CD14-positive monocyte (primary cell): Measurements from ENCODE around the gene POU2F2. TPM values are rescaled to one million over a fixed set of nuclear protein-coding genes. Genes with fewer than 3 reads are reported as not detected.

ENCODE experiments used
- DNase-seq, 3 donors: peaks; one replicate each; pipeline ENCODE4 v3.0.0-alpha.2; 2011 to 2022
- H2AFZ ChIP-seq: 2 replicates; pipeline ENCODE4 v1.6.0; 2012; ENCODE audit warnings: mild to moderate bottlenecking, low read depth, low read length, inconsistent platforms; ENCODE audit not compliant: insufficient read depth, poor library complexity, severe bottlenecking
- H3K27ac ChIP-seq, 2 donors: 1 replicate in 1 of 2; 2 replicates in 1 of 2; pipeline ENCODE4 v1.5.1; 2012 to 2013; ENCODE audit warnings: low read length in 2 of 2, control low read depth in 1 of 2, inconsistent platforms in 1 of 2, low read depth in 1 of 2, mild to moderate bottlenecking in 1 of 2
- H3K27me3 ChIP-seq, 2 donors: one replicate each; pipeline versions ENCODE4 v1.6.0 to v1.6.1; 2011 to 2013; ENCODE audit warnings: low read length in 2 of 2; ENCODE audit not compliant: control insufficient read depth in 2 of 2, insufficient read depth in 2 of 2
- H3K36me3 ChIP-seq, 2 donors: replicated peaks in 1 of 2; 1 replicate in 1 of 2; 2 replicates in 1 of 2; pipeline versions ENCODE4 v1.5.1 to v1.6.1; 2012 to 2013; ENCODE audit warnings: low read length in 2 of 2, control low read depth in 1 of 2, inconsistent platforms in 1 of 2, mild to moderate bottlenecking in 1 of 2; ENCODE audit not compliant: insufficient read depth in 2 of 2, control insufficient read depth in 1 of 2
- H3K4me1 ChIP-seq, 2 donors: 1 replicate in 1 of 2; 2 replicates in 1 of 2; pipeline versions ENCODE4 v1.5.1 to v1.6.1; 2012 to 2013; ENCODE audit warnings: low read length in 2 of 2, control low read depth in 1 of 2, inconsistent platforms in 1 of 2, mild to moderate bottlenecking in 1 of 2, moderate library complexity in 1 of 2; ENCODE audit not compliant: insufficient read depth in 2 of 2, control insufficient read depth in 1 of 2
- H3K4me2 ChIP-seq: replicated peaks from 2 replicates; pipeline ENCODE3; 2012; ENCODE audit warnings: low read length, moderate library complexity, mild to moderate bottlenecking; ENCODE audit not compliant: poor library complexity, severe bottlenecking; ENCODE audit errors: extremely low read depth
- H3K4me3 ChIP-seq, 3 experiments: fragments of 200-600 bp in 1 of 3; sonication (generic) in 1 of 3; replicated peaks in 1 of 3; 1 replicate in 2 of 3; 2 replicates in 1 of 3; pipeline ENCODE4 v1.5.1; 2011 to 2013; ENCODE audit warnings: low read length in 3 of 3, mild to moderate bottlenecking in 3 of 3, control low read depth in 2 of 3, low read depth in 2 of 3, inconsistent platforms in 1 of 3, moderate library complexity in 1 of 3
- H3K79me2 ChIP-seq: 2 replicates; pipeline ENCODE4 v1.6.0; 2012; ENCODE audit warnings: mild to moderate bottlenecking, control low read depth, inconsistent platforms, low read length, moderate library complexity; ENCODE audit not compliant: insufficient read depth
- H3K9ac ChIP-seq: 2 replicates; pipeline ENCODE4 v1.6.0; 2017; ENCODE audit warnings: low read length, mild to moderate bottlenecking; ENCODE audit not compliant: insufficient read depth, poor library complexity, severe bottlenecking
- H3K9me3 ChIP-seq, 2 donors: replicated peaks in 1 of 2; 1 replicate in 1 of 2; 2 replicates in 1 of 2; pipeline versions ENCODE4 v1.5.1 to v1.6.1; 2012 to 2013; ENCODE audit warnings: low read length in 2 of 2, control low read depth in 1 of 2; ENCODE audit not compliant: control insufficient read depth in 1 of 2, insufficient read depth in 1 of 2
- H4K20me1 ChIP-seq: 2 replicates; pipeline ENCODE4 v1.6.0; 2012; ENCODE audit warnings: mild to moderate bottlenecking, low read length, control low read depth, moderate library complexity; ENCODE audit not compliant: insufficient read depth
- H3K27ac Mint-ChIP-seq, 7 donors: one replicate each; pipeline ENCODE4 v1.8.0; 2020; ENCODE audit warnings: mild to moderate bottlenecking in 7 of 7, mixed read lengths in 7 of 7, moderate library complexity in 6 of 7, inconsistent platforms in 2 of 7
- H3K27me3 Mint-ChIP-seq, 3 donors: one replicate each; pipeline ENCODE4 v1.8.0; 2021 to 2022; ENCODE audit warnings: low read depth in 3 of 3, mild to moderate bottlenecking in 3 of 3, mixed read lengths in 3 of 3, moderate library complexity in 3 of 3, inconsistent platforms in 1 of 3
- H3K36me3 Mint-ChIP-seq, 2 donors: one replicate each; pipeline ENCODE4 v1.8.0; 2020; ENCODE audit warnings: mixed read lengths in 2 of 2, inconsistent platforms in 1 of 2, mild to moderate bottlenecking in 1 of 2
- H3K4me1 Mint-ChIP-seq: one replicate; pipeline ENCODE4 v1.8.0; 2020; ENCODE audit warnings: mild to moderate bottlenecking, mixed read lengths
- H3K4me3 Mint-ChIP-seq, 2 donors: one replicate each; pipeline ENCODE4 v1.8.0; 2020; ENCODE audit warnings: mild to moderate bottlenecking in 2 of 2, mixed read lengths in 2 of 2, moderate library complexity in 1 of 2
- H3K9me3 Mint-ChIP-seq, 7 donors: one replicate each; pipeline ENCODE4 v1.8.0; 2020 to 2022; ENCODE audit warnings: mixed read lengths in 7 of 7, mild to moderate bottlenecking in 6 of 7, moderate library complexity in 6 of 7, inconsistent platforms in 2 of 7
- CTCF ChIP-seq: fragments of 200-600 bp; IDR thresholded peaks from one replicate; pipeline ENCODE4 v1.8.0; 2022; ENCODE audit warnings: antibody characterized with exemption, mild to moderate bottlenecking
- WGBS: methylation state at CpG from one replicate; pipeline ENCODE4 v1.1.5; 2013; ENCODE audit warnings: missing lambda C conversion rate; ENCODE audit not compliant: insufficient coverage; 5-methylcytosine and 5-hydroxymethylcytosine counted together
- intact Hi-C, 2 donors: fragments of 100-400 bp; cut with micrococcal nuclease; formaldehyde crosslinking; loops; one replicate each; pipeline versions ENCODE4 v1.15.0 to v1.15.1; 2023
- polyA plus RNA-seq, 3 donors: library from polyadenylated mRNA; depleted of rRNA in 1 of 3; unstranded in 2 of 3; stranded (reverse) in 1 of 3; fragments of 300-500 nt in 2 of 3; fragments of >200 nt in 1 of 3; fragmentation: Illumina TruSeq in 2 of 3; gene quantifications; 1 replicate in 2 of 3; 2 replicates in 1 of 3; pipeline ENCODE4 v1.2.3, GENCODE V29; 2012 to 2021

The POU2F2 gene
- polyA plus RNA-seq, 3 donors, result 20.0 to 147 (median 28.2) TPM

GRCh38 chr19:42150911-42151361 lies 18.7 kb upstream of the POU2F2 start:
- Histone ChIP-seq H3K27ac (no peak overlapping the region), H4K20me1 (no peaks in the 10 kb centered on the region), H3K4me3 (no peak overlapping the region), H3K9me3 (no peaks in the 10 kb centered on the region), H3K79me2 (no peaks in the 10 kb centered on the region), H3K9ac (no peak overlapping the region), H3K36me3 (no peaks in the 10 kb centered on the region), H3K27me3 (peaks cover 0 to 4% of the 10 kb centered on the region in 2 donors), H2AFZ (no peak overlapping the region), H3K4me1 (peaks cover 9 to 12% of the 10 kb centered on the region in 2 donors), H3K4me2 (no peak overlapping the region)
- no peak overlapping the region for H3K27ac Mint-ChIP-seq
- 100% methylated on average over 1 of the region's 9 CpGs for WGBS
- no peaks in the 10 kb centered on the region for H3K36me3 Mint-ChIP-seq
- H3K4me3 Mint-ChIP-seq, result no peak overlapping the region
- H3K27me3 Mint-ChIP-seq, result peaks cover 20 to 36% (median 24%) of the 10 kb centered on the region in 3 donors
- TF ChIP-seq CTCF, result no peak
- peaks cover 24% of the 10 kb centered on the region for H3K4me1 Mint-ChIP-seq
- intact Hi-C loops, result no loop called here
- no peak for DNase-seq
- H3K9me3 Mint-ChIP-seq, result peaks cover 0 to 2% (median 0%) of the 10 kb centered on the region in 7 donors

GRCh38 chr19:42150364-42150763 lies 18.1 kb upstream of the POU2F2 start:
- Histone ChIP-seq H3K27ac (no peak overlapping the region), H3K27me3 (peaks cover 0 to 4% of the 10 kb centered on the region in 2 donors), H3K36me3 (no peaks in the 10 kb centered on the region), H3K9ac (no peak overlapping the region), H3K4me2 (no peak overlapping the region), H3K79me2 (no peaks in the 10 kb centered on the region), H3K4me3 (no peak overlapping the region), H4K20me1 (no peaks in the 10 kb centered on the region), H3K9me3 (no peaks in the 10 kb centered on the region), H2AFZ (no peak overlapping the region), H3K4me1 (peaks cover 12% of the 10 kb centered on the region in 2 donors)
- H3K27me3 Mint-ChIP-seq, result peaks cover 16 to 35% (median 22%) of the 10 kb centered on the region in 3 donors
- no peak for TF ChIP-seq CTCF
- peaks cover 25% of the 10 kb centered on the region for H3K4me1 Mint-ChIP-seq
- intact Hi-C loops, result no loop called here
- no peak overlapping the region for H3K27ac Mint-ChIP-seq
- H3K9me3 Mint-ChIP-seq, result peaks cover 0 to 3% (median 0%) of the 10 kb centered on the region in 7 donors
- 20% methylated on average over 2 of the region's 17 CpGs for WGBS
- DNase-seq, result no peak
- H3K4me3 Mint-ChIP-seq, result no peak overlapping the region
- H3K36me3 Mint-ChIP-seq, result no peaks in the 10 kb centered on the region
